ENCODE measurements around the gene MXRA7.
"Not testable (repeated sequence)": the region's sequence is repeated elsewhere in the genome, so short reads cannot be mapped to it uniquely, and the experiment has no call there.

The MXRA7 gene

DNA sequence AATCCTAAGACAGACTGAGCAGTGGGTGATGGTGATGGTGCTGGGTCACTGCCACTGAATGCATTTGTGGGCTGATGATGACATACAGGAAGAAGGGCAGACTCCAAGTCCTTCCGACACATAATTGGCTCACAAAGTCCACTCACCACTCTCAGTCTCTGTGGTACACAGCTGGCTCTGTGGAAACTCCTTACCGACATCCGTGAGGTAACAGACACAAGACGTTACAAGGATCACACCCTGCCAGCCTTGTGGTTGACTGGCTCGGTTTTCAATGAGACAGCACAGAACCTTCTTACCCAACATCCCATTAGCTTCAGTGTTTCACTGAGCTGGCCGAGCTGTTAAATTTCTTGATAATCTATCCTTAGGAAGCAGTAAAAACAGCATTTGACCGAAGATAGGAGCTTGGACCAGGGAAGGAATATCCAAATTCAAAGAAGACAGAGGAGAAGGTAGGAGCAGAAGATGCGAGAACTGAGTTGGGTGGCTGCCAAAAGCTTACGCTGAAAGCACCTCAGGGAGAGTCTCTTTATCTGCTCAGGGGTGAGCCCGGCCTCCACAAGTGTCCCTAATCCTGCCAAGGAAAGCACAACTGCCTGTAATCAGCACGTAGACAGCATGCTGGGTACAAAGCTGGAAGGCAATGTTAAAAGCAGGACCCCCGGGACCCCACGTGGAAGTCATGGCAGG, 5.5 kb upstream of the MXRA7 start:
- in situ Hi-C loops (cut with MboI; ENCODE audit: low sequenced_read_pairs), result no loop called here

- in situ Hi-C loops (cut with MboI; ENCODE audit: low sequenced_read_pairs), result no loop called here
These were observed 4.7 kb upstream of the MXRA7 start for GRCh38 chr17:76715496-76715830.

DNA sequence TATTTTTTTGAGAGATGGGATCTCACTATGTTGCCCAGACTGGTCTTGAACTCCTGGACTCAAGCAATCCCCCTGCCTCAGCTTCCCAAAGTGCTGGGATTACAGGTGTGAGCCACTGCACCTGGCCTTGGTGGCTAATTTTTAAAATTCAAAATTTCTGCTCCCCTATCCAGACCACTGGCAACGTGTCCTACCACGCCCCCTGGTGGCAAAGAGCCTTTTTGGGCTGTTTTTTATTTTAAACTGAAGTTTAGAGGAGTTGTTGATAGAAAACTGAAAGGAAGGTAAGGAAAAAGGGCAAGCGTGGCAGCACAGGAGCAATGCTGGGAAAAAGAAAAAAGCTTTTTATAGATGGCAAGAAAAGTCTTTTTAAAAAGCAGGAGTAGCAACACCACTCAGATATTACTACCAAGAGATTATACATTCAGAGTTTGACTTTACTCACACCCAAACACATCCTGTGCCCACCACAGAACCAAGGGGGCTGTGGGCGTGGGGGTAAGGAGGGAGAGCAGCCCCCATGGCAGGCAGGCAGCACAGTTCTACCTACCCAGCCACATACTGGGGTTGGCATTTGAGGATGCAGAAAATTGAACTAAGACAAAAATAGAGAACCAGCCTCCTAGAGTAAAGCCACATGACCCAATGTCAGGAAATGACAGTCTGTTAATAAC, 4.2 kb upstream of the MXRA7 start:
- in situ Hi-C loops (cut with MboI; ENCODE audit: low sequenced_read_pairs), result no loop called here

DNA sequence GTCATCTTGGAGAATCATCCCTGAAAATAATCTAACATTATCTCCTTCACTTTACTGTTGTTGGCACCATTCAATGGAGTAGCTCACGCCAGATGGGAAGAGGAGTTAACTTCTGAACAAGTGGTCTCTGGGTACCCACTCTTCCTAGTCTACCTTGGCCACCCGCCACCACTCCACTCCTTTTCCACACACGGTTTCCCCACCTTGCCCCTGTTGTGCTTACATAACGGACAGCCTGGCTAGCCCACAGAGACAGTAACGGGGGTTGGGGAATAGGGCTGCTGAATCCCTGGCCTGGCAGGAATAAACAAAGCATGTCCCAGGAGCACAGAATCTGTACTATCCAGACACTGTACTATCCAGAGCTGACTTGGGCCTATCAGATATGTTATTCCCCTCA, 3.6 kb upstream of the MXRA7 start:
- in situ Hi-C loops (cut with MboI; ENCODE audit: low sequenced_read_pairs), result no loop called here

DNA sequence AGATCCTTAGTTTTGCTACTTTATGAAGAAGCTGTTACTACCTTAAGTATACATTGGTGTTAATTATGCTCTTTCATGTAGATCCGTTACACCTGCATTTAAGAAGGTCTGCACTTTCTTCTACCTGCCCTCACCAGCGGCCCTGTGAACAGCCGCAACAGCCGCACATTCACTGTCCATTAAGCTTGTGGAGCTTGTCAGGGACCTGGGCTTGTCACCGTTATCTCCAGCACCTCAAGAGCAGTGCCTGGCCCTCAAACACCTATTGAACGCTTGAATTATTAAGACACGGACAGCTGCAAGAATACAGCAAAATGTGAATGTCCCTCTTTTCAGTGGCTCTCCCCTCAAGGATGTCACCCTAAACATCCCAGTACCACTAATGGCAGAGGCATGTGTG, 3.0 kb upstream of the MXRA7 start:
- in situ Hi-C loops (cut with MboI; ENCODE audit: low sequenced_read_pairs), result no loop called here

DNA sequence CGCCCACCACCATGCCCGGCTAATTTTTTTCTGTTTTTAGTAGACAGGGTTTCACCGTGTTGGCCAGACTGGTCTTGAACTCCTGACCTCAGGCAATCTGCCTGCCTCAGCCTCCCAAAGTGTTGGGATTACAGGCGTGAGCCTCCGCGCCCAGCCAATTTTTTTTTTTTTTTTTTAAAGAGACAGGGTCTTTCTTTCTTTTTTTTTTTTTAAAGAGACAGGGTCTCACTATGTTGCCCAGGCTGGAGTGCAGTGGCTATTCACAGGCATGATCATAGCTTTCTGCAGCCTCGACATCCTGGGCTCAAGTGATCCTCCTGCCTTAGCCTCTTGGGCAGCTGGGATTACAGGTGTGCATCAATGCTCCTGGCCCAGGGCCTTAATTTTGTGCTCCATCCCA, 1.6 kb upstream of the MXRA7 start:
- in situ Hi-C loops (cut with MboI; ENCODE audit: low sequenced_read_pairs), result not testable (repeated sequence)

DNA sequence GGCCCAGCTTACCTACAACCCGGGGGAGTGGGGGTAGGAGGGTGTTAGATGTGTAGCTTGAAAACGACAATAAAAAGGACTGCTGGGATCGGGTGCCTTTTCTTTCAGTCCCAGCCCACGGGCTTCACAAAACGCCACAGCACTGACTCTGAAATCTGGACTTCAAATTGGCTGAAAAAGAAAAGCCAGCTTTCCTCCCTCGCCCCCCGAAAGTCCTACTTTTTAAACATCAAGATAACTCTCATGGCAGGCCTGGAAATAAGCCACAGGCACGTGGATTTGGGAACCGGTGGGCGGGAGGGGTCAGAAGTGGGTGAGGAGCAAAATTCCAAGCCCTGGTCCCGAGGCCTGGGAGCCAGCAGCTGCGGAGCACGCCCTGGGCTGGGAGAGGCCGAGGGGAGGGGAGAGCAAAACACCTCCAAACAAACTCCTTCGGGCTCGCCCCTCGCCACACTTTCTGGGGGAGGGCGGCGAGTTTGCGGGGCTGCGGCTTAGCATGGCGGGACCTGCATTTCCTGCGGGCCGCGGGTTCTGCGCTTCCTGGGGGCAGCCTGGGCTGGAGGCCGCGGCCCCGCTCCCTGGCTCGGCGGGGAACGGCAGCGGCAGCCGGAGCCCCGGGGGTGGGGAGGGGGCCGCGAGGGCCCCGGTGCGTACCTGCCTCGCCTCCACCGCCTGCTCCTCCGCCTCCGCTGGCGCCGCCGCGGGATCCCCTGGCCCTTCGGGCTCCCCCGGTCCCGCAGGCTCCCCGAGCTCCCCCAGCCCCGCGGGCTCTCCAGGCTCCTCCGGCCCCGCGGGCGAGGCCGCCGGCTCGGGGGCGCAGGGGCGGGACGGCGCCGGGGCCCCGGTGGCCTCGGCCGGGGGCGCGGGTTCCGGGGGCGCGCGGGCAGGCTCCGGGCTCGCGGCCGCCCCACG, 558 bp downstream of the MXRA7 start:
- in situ Hi-C loops (cut with MboI; ENCODE audit: low sequenced_read_pairs), result not testable (repeated sequence)

- in situ Hi-C loops (cut with MboI; ENCODE audit: low sequenced_read_pairs), result no loop called here
These were observed 1.5 kb downstream of the MXRA7 start for GRCh38 chr17:76709077-76709950.

- in situ Hi-C loops (cut with MboI; ENCODE audit: low sequenced_read_pairs), result no loop called here
These were observed 2.6 kb downstream of the MXRA7 start for GRCh38 chr17:76707985-76708807.

GRCh38 chr17:76706817-76707216, 3.9 kb downstream of the MXRA7 start:
- in situ Hi-C loops (cut with MboI; ENCODE audit: low sequenced_read_pairs), result no loop called here

GRCh38 chr17:76704805-76705204, 6.0 kb downstream of the MXRA7 start:
- in situ Hi-C loops (cut with MboI; ENCODE audit: low sequenced_read_pairs), result no loop called here

DNA sequence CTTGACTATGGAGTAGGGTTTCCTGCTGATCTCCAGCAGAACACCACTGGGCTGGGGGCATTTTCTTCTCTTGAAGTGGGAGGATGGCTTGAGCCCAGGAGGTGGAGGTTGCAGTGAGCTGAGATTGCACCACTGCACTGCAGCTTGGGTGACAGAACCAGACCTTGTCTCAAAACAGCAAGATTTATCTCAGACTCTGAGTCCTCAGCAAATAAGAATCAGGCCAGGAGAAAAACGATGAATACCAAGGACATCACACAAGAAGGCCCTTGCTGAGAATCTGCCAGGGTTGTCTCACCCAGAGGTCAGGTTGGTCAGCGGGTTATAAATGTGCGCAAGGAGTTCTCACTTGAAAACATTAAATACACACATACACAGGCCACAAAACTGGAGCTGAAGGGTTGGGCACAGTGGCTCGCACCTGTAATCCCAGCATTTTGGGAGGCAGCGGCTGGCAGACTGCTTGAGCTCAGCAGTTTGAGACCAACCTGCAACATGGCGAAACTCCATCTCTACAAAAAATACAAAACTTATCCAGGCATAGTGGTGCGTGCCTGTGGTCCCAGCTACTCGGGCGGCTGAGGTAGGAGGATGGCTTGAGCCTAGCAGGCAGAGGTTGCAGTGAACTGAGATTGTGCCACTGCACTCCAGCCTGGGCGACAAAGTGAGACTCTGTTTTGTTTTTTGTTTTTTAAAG, 7.7 kb downstream of the MXRA7 start:
- in situ Hi-C loops (cut with MboI; ENCODE audit: low sequenced_read_pairs), result no loop called here

DNA sequence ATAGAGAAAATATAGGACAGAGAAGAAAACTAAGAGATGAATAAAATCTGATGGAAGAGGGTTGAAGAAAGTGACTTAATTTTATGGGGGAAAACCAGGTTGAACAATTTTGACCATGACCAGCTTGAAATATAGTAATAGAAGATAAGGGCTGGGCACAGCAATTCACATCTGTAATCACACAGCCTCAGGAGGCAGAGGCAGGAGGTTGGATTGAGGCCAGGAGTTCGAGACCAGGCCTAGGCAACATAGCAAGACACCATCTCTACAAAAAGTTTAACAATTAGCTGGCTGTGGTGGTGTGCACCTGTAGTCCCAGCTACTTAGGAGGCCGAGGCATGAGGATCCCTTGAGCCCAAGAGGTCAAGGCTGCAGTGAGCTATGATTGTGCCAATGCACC, 8.7 kb downstream of the MXRA7 start:
- in situ Hi-C loops (cut with MboI; ENCODE audit: low sequenced_read_pairs), result no loop called here

DNA sequence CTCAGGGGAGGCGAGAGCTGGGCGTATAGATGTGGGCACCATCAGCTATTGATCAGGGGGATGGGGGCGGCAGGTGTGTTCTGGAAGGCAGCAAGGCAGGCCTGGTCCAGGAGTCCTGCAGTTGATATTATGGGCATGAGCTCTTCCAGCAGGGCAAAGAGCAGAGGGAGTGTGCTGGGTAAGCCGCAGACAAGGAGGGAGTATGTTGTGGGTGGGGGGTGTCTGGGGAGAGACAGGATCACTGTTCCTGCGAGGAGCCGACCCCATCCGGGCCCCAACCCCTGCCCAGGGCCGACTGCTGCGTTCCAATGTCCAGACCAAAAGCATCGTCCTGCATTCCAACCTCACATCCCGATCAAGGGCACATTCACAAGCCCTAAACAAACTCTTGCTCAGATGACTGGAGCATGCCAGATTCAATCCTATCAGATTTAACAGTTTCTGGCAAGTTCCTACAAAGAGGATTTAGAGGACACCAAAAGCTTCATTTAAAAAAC, 9.2 kb downstream of the MXRA7 start:
- in situ Hi-C loops (cut with MboI; ENCODE audit: low sequenced_read_pairs), result no loop called here

DNA sequence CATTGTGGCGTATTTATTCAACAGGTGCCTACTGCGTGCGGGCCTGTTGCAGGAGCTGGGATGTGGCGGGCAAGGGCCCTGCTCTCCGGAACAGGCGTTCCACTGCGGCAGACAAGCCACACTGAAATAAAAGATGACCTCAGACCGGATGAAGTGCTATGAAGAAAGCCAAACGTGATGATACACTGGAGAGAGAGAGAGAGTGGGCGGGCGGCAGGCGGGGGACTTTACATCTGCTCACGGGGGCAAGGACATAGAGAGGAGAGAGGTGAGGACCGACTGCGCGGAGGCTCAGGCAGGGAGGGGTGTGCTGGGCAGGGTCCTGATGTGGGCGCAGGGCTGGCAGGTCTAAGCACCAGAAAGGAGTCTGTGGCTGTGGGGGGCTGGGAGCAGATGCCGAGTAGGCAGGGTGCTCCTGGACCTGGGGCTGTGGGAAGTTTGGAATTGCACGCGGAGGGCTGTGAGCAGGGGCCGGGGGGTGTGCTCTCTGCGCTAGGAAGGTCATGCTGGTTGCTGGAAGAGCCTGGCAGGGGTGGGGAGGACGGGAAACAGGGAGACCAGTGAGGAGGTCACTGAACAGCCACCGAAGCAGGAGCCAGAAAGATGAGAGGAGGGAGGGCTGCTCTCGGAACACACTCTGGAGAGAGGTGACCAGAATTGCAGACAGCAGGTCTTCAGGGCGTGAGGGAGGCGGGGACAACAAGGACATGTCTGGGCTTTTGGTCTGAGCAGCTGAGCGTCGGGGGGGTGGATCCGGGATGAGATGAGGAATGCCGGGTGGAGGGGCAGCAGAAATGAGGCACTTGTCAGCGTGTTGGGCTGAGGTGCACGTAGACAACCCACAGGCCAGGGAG, 9.9 kb downstream of the MXRA7 start:
- in situ Hi-C loops (cut with MboI; ENCODE audit: low sequenced_read_pairs), result no loop called here

- in situ Hi-C loops (cut with MboI; ENCODE audit: low sequenced_read_pairs), result no loop called here
These were observed 10.5 kb downstream of the MXRA7 start for GRCh38 chr17:76700270-76700616.

DNA sequence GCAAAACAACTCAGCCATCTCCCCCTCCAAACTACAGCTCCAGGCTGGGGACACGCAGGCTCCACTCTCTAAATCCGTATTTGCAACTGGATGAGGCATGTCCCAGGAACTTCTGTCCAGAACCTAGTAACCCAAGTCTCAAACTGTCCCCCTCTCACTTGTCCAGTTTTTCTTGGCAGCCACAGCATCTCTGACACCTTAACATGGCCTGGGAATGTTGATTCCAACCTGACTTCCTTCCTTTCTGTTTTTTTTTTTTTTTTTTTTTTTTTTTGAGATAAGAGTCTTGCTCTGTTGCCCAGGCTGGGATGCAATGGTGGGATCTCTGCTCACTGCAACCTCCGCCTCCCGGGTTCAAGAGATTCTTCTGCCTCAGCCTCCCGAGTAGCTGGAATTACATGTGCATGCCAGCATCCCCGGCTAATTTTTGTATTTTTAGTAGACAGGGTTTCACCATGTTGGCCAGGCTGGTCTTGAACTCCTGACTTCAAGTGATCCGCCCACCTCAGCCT, 12.2 kb downstream of the MXRA7 start:
- in situ Hi-C loops (cut with MboI; ENCODE audit: low sequenced_read_pairs), result not testable (repeated sequence)

Data from HL-60/S4 (cell line).